ENCODE measurements around the gene METTL21C.

DNA sequence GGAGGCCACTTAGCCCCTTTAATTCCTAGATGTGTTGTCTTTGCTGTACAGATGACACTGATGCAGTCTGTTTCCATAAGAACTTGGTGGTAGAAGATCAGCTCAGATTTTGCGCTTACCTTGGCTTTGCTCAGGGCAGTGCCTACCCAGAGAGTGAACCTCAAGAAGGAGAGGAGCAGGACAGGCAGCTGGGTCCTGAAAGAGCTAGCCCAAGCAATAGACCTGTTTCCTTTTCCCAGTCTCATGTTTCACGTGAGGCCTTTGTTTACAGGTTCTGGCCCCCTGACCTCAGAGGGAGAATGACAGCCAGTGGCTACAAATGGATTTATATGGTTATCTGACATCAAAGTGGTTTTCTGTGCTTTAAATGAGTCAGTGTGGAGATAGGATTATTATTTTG is 40.1 kb downstream of the METTL21C start:
- TF ChIP-seq, protein P1, sequence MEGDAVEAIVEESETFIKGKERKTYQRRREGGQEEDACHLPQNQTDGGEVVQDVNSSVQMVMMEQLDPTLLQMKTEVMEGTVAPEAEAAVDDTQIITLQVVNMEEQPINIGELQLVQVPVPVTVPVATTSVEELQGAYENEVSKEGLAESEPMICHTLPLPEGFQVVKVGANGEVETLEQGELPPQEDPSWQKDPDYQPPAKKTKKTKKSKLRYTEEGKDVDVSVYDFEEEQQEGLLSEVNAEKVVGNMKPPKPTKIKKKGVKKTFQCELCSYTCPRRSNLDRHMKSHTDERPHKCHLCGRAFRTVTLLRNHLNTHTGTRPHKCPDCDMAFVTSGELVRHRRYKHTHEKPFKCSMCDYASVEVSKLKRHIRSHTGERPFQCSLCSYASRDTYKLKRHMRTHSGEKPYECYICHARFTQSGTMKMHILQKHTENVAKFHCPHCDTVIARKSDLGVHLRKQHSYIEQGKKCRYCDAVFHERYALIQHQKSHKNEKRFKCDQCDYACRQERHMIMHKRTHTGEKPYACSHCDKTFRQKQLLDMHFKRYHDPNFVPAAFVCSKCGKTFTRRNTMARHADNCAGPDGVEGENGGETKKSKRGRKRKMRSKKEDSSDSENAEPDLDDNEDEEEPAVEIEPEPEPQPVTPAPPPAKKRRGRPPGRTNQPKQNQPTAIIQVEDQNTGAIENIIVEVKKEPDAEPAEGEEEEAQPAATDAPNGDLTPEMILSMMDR (IDR thresholded peaks at IDR 0.05; ENCODE audit: borderline replicate concordance, extremely low read depth, low read length, poor library complexity, severe bottlenecking) = no peak
- TF ChIP-seq EZH2 (IDR thresholded peaks at IDR 0.05; ENCODE audit: borderline replicate concordance, low read depth, low read length, severe bottlenecking) = no peak

All from DND-41 (cell line).